H9 (cell line): ENCODE results near the gene PRR5L. TPM values are rescaled to one million over a fixed set of nuclear protein-coding genes. Genes with fewer than 3 reads are reported as not detected.

Source experiments
- DNase-seq: peaks from one replicate; pipeline ENCODE4 v3.0.0-alpha.2; 2017
- H2AFZ ChIP-seq: one replicate; pipeline ENCODE4 v1.6.1; 2013; ENCODE audit warnings: mild to moderate bottlenecking, low read length, control low read depth, moderate library complexity
- H2AK5ac ChIP-seq: 2 replicates; pipeline ENCODE4 v1.6.1; 2013; ENCODE audit warnings: low read length, control low read depth, mixed read lengths; ENCODE audit not compliant: insufficient read length
- H2BK120ac ChIP-seq: one replicate; pipeline ENCODE4 v1.6.1; 2013; ENCODE audit warnings: low read depth, mild to moderate bottlenecking, low read length, control low read depth, inconsistent platforms; ENCODE audit not compliant: poor library complexity, severe bottlenecking
- H2BK12ac ChIP-seq: 2 replicates; pipeline ENCODE4 v1.6.1; 2013; ENCODE audit warnings: low read length, control low read depth, mixed read lengths, low read depth; ENCODE audit not compliant: insufficient read length
- H2BK15ac ChIP-seq: 2 replicates; pipeline ENCODE4 v1.6.1; 2013; ENCODE audit warnings: low read depth, low read length, control low read depth
- H2BK20ac ChIP-seq: one replicate; pipeline ENCODE4 v1.6.1; 2013; ENCODE audit warnings: low read depth, mild to moderate bottlenecking, low read length, control low read depth, inconsistent platforms; ENCODE audit not compliant: poor library complexity, severe bottlenecking
- H2BK5ac ChIP-seq: 2 replicates; pipeline ENCODE4 v1.6.1; 2013; ENCODE audit warnings: low read length, control low read depth, mixed read lengths; ENCODE audit not compliant: insufficient read length
- H3K14ac ChIP-seq: 2 replicates; pipeline ENCODE4 v1.6.1; 2013; ENCODE audit warnings: low read length, control low read depth; ENCODE audit not compliant: insufficient read depth
- H3K18ac ChIP-seq: 2 replicates; pipeline ENCODE4 v1.6.1; 2013; ENCODE audit warnings: low read depth, mild to moderate bottlenecking, mixed read lengths, low read length, control low read depth; ENCODE audit not compliant: insufficient read length
- H3K23ac ChIP-seq: 2 replicates; pipeline ENCODE4 v1.6.1; 2013; ENCODE audit warnings: low read length, control low read depth, mixed read lengths, low read depth; ENCODE audit not compliant: insufficient read length
- H3K23me2 ChIP-seq: 2 replicates; pipeline ENCODE4 v1.6.1; 2013; ENCODE audit warnings: low read depth, mild to moderate bottlenecking, mixed read lengths, low read length, control low read depth; ENCODE audit not compliant: insufficient read length, poor library complexity, severe bottlenecking
- H3K27ac ChIP-seq: 2 replicates; pipeline ENCODE4 v1.5.1; 2013; ENCODE audit warnings: low read length, control low read depth, mixed read lengths, low read depth; ENCODE audit not compliant: insufficient read length
- H3K27me3 ChIP-seq: 2 replicates; pipeline ENCODE4 v1.6.1; 2013; ENCODE audit warnings: low read length, control low read depth, inconsistent platforms; ENCODE audit not compliant: insufficient read depth
- H3K4ac ChIP-seq: 2 replicates; pipeline ENCODE4 v1.6.1; 2013; ENCODE audit warnings: low read depth, mild to moderate bottlenecking, control low read depth, inconsistent platforms, low read length, moderate library complexity
- H3K4me1 ChIP-seq: 2 replicates; pipeline ENCODE4 v1.6.1; 2013; ENCODE audit warnings: low read length, control low read depth, inconsistent platforms; ENCODE audit not compliant: insufficient read depth
- H3K4me2 ChIP-seq: 2 replicates; pipeline ENCODE4 v1.6.1; 2013; ENCODE audit warnings: low read length, control low read depth, mixed read lengths; ENCODE audit not compliant: insufficient read length, insufficient read depth
- H3K56ac ChIP-seq: 2 replicates; pipeline ENCODE4 v1.6.1; 2013; ENCODE audit warnings: low read depth, mild to moderate bottlenecking, mixed read lengths, low read length, control low read depth; ENCODE audit not compliant: insufficient read length
- H3K79me1 ChIP-seq: 2 replicates; pipeline ENCODE4 v1.6.1; 2013; ENCODE audit warnings: low read depth, mild to moderate bottlenecking, moderate library complexity, low read length, control low read depth, inconsistent platforms; ENCODE audit not compliant: insufficient read depth, poor library complexity, severe bottlenecking
- H3K79me2 ChIP-seq: 2 replicates; pipeline ENCODE4 v1.6.1; 2013; ENCODE audit warnings: low read length, control low read depth, inconsistent platforms; ENCODE audit not compliant: insufficient read depth
- H3K9ac ChIP-seq: 2 replicates; pipeline ENCODE4 v1.6.1; 2013; ENCODE audit warnings: low read length, control low read depth, mixed read lengths; ENCODE audit not compliant: insufficient read length; ENCODE audit errors: extremely low read depth
- H3K9me3 ChIP-seq: one replicate; pipeline ENCODE4 v1.6.1; 2013; ENCODE audit warnings: low read depth, low read length, inconsistent platforms; ENCODE audit not compliant: control insufficient read depth
- H3T11ph ChIP-seq: one replicate; pipeline ENCODE4 v1.6.1; 2013; ENCODE audit warnings: mild to moderate bottlenecking, low read length, control low read depth, inconsistent platforms
- H4K20me1 ChIP-seq: one replicate; pipeline ENCODE4 v1.6.1; 2013; ENCODE audit not compliant: control insufficient read depth, insufficient read length, insufficient read depth
- H4K5ac ChIP-seq: 2 replicates; pipeline ENCODE4 v1.6.1; 2013; ENCODE audit warnings: low read depth, mild to moderate bottlenecking, mixed read lengths, low read length, control low read depth; ENCODE audit not compliant: insufficient read length
- H4K8ac ChIP-seq: replicated peaks from 2 replicates; pipeline ENCODE4 v1.6.1; 2013; ENCODE audit warnings: low read length, control low read depth, mixed read lengths, low read depth; ENCODE audit not compliant: insufficient read length
- H4K91ac ChIP-seq: 2 replicates; pipeline ENCODE4 v1.6.1; 2013; ENCODE audit warnings: low read depth, mild to moderate bottlenecking, moderate library complexity, mixed read lengths, low read length, control low read depth; ENCODE audit not compliant: insufficient read length
- H3K27ac Mint-ChIP-seq, 3 experiments: 2 replicates in 2 of 3; 3 replicates in 1 of 3; pipeline ENCODE4 v1.8.0; 2020 to 2021; ENCODE audit warnings: mixed read lengths in 3 of 3, mild to moderate bottlenecking in 1 of 3, moderate library complexity in 1 of 3
- H3K27me3 Mint-ChIP-seq: 2 replicates; pipeline ENCODE4 v1.8.0; 2021; ENCODE audit warnings: low read depth, mild to moderate bottlenecking, moderate library complexity, mixed read lengths
- H3K36me3 Mint-ChIP-seq, 3 experiments: 2 replicates in 2 of 3; 3 replicates in 1 of 3; pipeline ENCODE4 v1.8.0; 2020 to 2021; ENCODE audit warnings: low read depth in 3 of 3, mixed read lengths in 3 of 3; ENCODE audit not compliant: insufficient read depth in 1 of 3
- H3K4me1 Mint-ChIP-seq, 2 experiments: 2 replicates each; pipeline ENCODE4 v1.8.0; 2020; ENCODE audit warnings: mixed read lengths in 2 of 2
- H3K4me3 Mint-ChIP-seq, 2 experiments: 2 replicates in 1 of 2; 3 replicates in 1 of 2; pipeline ENCODE4 v1.8.0; 2020 to 2021; ENCODE audit warnings: mild to moderate bottlenecking in 2 of 2, mixed read lengths in 2 of 2, moderate library complexity in 1 of 2
- H3K9me3 Mint-ChIP-seq, 2 experiments: 2 replicates in 1 of 2; 3 replicates in 1 of 2; pipeline ENCODE4 v1.8.0; 2020; ENCODE audit warnings: mild to moderate bottlenecking in 2 of 2, mixed read lengths in 2 of 2, moderate library complexity in 1 of 2
- WGBS: extraction: QIAGEN DNeasy Blood & Tissue Kit; methylation state at CpG from one replicate; pipeline ENCODE4 v1.1.7; 2013; ENCODE audit warnings: missing lambda C conversion rate, low lambda C conversion rate, mixed read lengths; ENCODE audit not compliant: insufficient read length; ENCODE audit errors: extremely low coverage; 5-methylcytosine and 5-hydroxymethylcytosine counted together
- total RNA-seq: library from RNA; stranded (reverse); gene quantifications from 2 replicates; pipeline ENCODE4 v1.2.1, GENCODE V29; 2021
- TF ChIP-seq, protein P1 (sequence below): fragments of 200-600 bp; sonication (generic); conservative IDR thresholded peaks from 3 replicates; pipeline ENCODE4 v1.8.0; 2021; ENCODE audit warnings: antibody characterized with exemption, mild to moderate bottlenecking

PRR5L gene
- total RNA-seq, 1 experiment from 2014 or later = 5.6 TPM

- Histone ChIP-seq H2AFZ (no peak overlapping the region), H3K56ac (no peak overlapping the region), H2BK12ac (no peak overlapping the region), H3K4ac (no peak overlapping the region), H2BK5ac (no peak overlapping the region), H3K27me3 (no peaks in the 10 kb centered on the region), H3T11ph (no peak overlapping the region), H3K79me2 (no peaks in the 10 kb centered on the region), H2BK20ac (no peak overlapping the region), H3K9me3 (no peaks in the 10 kb centered on the region), H2BK120ac (no peak overlapping the region), H4K5ac (no peak overlapping the region), H3K18ac (no peak overlapping the region), H3K23me2 (no peaks in the 10 kb centered on the region), H3K79me1 (no peaks in the 10 kb centered on the region), H2BK15ac (no peak overlapping the region), H3K9ac (no peak overlapping the region), H3K23ac (no peak overlapping the region), H3K4me1 (no peaks in the 10 kb centered on the region), H2AK5ac (no peak overlapping the region), H4K8ac (no peak overlapping the region), H3K4me2 (no peak overlapping the region), H3K14ac (no peak overlapping the region; the same call in 1 of the 2 replicates), H4K20me1 (no peaks in the 10 kb centered on the region), H4K91ac (no peak overlapping the region), H3K27ac (no peak overlapping the region)
- no peak overlapping the region for H3K27ac Mint-ChIP-seq
- H3K4me1 Mint-ChIP-seq = peaks cover 11% of the 10 kb centered on the region in 2 experiments
- peaks cover 0 to 2% of the 10 kb centered on the region in 2 experiments; a peak in 2 of 5 replicates for H3K9me3 Mint-ChIP-seq
- no peak for DNase-seq
- peaks cover 4% of the 10 kb centered on the region for H3K27me3 Mint-ChIP-seq
- no CpG with 5 or more reads among the region's 3 CpGs for WGBS
- TF ChIP-seq, protein P1, sequence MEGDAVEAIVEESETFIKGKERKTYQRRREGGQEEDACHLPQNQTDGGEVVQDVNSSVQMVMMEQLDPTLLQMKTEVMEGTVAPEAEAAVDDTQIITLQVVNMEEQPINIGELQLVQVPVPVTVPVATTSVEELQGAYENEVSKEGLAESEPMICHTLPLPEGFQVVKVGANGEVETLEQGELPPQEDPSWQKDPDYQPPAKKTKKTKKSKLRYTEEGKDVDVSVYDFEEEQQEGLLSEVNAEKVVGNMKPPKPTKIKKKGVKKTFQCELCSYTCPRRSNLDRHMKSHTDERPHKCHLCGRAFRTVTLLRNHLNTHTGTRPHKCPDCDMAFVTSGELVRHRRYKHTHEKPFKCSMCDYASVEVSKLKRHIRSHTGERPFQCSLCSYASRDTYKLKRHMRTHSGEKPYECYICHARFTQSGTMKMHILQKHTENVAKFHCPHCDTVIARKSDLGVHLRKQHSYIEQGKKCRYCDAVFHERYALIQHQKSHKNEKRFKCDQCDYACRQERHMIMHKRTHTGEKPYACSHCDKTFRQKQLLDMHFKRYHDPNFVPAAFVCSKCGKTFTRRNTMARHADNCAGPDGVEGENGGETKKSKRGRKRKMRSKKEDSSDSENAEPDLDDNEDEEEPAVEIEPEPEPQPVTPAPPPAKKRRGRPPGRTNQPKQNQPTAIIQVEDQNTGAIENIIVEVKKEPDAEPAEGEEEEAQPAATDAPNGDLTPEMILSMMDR = no peak
- no peak overlapping the region for H3K4me3 Mint-ChIP-seq
- peaks cover 0 to 6% (median 2%) of the 10 kb centered on the region in 3 experiments; a peak in 3 of 7 replicates for H3K36me3 Mint-ChIP-seq
Observed at GRCh38 chr11:36300650-36301049, 4.6 kb downstream of the PRR5L start.
